Stimulated activated CD8-positive, alpha-beta memory T cell treated with anti-CD3 and anti-CD28 coated beads, Interleukin-2, amount 100 ng/mL, for 48 hours (primary cell): ENCODE data around the gene XRN2.
"Not testable (repeated sequence)": the region's sequence is repeated elsewhere in the genome, so short reads cannot be mapped to it uniquely, and the experiment has no call there.

Source experiments
- DNase-seq, 2 donors: peaks; one replicate each; pipeline ENCODE4 v3.0.0-alpha.2; 2020; ENCODE audit warnings: low read depth in 2 of 2

The XRN2 gene

DNA sequence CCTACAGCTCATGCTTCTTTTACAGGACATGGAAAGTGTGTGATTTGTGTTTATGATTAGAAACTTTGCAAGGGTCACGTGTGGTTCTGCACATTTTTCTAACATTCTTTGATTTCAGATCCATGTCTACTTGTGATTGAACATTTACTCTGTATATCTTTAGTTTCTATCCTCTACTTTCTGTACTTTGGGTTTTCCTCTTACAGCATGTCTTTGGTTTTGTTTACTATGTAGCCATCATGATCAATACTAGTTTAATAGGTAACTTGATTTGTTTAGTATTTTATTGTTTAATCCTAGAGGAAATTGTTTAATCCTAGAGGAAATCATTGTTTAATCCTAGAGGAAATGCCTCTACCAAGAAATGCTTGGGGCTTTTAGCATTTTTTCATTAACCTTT, 41.8 kb downstream of the XRN2 start:
- no peak for DNase-seq

DNA sequence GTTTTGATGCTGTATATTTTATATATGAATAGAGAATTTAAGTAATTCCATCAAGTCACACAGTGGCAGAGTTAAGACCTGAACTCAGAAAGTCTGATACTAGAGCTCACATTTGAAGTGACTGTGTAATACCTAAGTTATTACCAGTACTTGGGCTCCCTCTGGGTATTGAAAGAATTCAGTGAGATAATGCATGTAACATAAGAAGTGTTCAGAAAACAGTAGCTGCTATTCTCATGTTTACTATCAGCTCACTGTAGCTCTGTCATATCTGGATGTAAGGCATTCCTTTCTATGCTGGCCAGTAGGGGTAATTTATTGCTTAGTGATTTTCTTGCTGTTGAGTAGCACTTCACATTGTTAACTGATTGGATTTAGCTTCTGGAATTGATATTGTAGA, 49.6 kb downstream of the XRN2 start:
- DNase-seq: no peak

DNA sequence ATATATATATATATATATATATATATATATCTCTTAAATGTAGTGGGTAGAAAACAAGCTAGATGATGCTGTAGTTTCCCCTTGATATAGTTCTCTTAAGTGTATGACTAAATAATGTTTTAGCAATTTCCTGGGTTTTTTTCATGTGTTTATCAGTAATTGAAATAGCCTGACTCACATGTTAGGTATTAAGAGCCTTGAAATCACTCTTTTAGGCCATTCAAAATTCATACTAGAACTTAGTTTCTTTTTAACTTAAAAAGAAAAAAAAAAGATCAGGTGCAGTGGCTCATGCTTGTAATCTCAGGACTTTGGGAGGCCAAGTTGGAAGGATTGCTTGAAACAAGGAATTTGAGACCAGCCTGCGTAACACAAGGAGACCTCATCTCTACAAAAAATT, 50.1 kb downstream of the XRN2 start:
- no peak for DNase-seq

GRCh38 chr20:21355981-21356380, 52.9 kb downstream of the XRN2 start:
- DNase-seq: no peak

GRCh38 chr20:21356386-21356785, 53.3 kb downstream of the XRN2 start:
- no peak for DNase-seq

DNA sequence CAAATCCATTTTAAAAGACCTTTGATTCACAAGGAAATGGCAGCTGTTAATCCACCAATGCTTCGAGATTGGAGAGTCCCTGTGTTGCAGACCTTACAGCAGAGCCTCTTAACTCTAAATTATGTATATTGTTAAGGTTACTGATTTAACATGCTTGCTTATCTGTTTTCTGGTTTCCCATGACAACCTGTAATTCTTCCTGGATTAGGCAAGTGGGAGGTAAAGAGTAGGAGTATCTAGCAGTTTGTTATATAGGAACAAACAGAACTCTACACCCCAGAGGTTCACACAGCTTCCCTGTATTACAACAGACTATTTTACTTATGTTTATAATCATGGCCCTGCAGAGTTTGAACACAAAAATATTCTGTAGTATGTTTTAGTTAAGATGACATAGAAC, 54.7 kb downstream of the XRN2 start:
- no peak for DNase-seq

DNA sequence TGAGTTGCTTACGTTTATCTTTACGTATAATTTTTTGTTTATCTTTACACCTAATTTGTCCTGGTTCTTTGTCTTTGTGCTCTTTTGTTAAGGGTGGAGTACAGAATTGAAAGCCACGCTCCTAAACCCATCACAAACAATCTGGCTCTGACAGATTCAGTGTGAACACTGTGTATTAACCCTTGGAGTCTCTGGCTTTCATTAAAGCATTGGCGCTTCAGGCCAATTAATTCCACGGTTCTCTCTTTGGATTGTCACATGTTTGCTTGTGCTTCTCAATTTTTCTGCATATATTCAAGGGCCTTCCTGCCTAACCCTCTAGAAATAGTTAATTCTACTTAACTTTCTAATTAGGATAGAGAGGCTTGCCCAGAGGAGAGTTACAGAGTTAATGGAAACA, 55.6 kb downstream of the XRN2 start:
- no peak for DNase-seq

DNA sequence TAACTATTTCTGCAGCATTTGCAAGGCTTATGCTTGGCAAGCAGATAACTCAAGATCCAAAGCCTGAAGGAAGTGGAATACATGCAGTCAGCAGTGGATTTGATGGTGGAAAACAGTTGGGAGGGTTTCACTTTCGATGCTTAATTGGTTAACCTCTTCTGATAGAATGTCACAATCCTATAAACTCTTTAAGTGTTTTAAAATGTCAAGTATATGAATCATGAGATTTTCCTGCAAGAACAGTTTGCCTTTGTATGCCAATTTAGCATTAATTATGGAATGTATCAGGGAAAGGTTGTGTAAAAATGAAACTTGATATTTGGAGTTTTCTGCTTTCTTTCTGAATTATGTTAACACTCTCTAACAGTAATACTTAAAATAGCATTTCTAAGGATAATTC, 57.6 kb downstream of the XRN2 start:
- DNase-seq: no peak

- DNase-seq: no peak
Observed at GRCh38 chr20:21361266-21361665, 58.1 kb downstream of the XRN2 start.

- no peak for DNase-seq
Observed at GRCh38 chr20:21364413-21364812, 61.3 kb downstream of the XRN2 start.

GRCh38 chr20:21365771-21366170, 62.6 kb downstream of the XRN2 start:
- DNase-seq: no peak

DNA sequence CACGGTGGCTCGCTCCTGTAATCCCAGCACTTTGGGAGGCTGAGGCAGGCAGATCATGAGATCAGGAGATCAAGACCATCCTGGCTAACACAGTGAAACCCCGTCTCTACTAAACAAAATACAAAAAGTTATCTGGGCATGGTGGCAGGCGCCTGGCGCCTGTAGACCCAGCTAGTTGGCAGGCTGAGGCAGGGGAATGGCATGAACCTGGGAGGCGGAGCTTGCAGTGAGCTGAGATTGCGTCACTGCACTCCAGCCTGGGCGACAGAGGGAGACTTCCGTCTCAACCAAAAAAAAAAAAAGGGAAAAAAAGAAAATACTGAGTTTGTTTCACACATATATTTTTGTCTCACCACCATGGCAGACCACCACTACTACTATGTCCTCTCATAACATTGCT, 63.1 kb downstream of the XRN2 start:
- not testable (repeated sequence) for DNase-seq

- DNase-seq: no peak
Observed at GRCh38 chr20:21368791-21369190, 65.7 kb downstream of the XRN2 start.

DNA sequence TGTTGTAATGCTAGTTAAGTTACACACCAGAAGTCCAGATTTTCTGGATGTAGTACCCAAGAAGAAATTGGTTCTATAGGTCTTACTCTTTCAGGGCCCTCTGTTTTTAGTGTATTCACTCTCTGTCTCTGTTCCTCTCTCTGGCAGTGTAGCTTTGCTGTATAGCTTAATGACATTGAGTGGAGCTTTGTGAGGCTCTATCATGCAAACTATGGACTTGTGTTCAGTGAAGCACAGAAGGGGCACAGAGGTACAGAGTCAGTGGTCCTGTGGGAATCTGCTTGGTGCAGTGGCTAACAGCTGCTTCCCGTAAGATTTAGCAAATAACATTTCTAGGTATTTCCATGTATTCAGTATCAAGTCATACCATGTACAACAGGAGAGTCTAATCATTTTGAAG, 68.1 kb downstream of the XRN2 start:
- no peak for DNase-seq

DNA sequence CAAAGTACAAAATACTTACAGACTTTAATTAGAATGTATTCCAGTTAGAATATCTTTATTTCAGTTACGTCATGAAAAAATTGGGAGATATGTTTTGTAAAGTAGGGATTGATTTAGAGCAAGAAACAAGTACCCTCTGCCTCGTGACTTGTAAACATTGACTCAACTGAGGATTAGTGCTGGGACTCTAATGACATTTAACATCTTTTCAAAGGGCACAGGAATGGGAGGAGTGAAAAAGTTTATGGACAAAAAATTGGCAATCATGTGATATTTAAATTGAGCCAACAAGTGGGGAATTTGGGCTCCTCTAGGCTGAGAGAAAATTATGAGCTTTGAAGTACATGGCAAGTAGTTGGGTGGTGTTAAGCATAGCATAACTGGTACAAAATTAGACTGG, 68.9 kb downstream of the XRN2 start:
- no peak for DNase-seq

DNA sequence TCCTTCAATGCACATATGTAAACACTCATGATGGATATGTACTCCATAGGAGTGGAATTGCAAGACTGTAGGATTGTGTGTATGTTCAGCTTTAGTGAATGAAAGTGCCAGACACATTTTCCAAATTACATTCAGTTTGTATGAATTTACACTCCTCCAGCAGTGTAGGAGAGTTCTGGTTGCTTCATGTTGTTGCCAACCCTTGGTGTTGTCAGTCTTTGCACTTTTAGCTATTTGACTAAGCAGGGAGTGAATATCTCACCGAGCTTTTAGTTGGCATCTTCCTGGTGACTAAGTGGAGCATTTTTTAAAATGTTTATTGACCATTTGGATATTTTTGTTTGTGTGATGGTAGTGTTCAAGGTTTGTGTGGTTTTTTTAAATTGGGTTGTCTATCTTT, 70.3 kb downstream of the XRN2 start:
- DNase-seq: no peak

DNA sequence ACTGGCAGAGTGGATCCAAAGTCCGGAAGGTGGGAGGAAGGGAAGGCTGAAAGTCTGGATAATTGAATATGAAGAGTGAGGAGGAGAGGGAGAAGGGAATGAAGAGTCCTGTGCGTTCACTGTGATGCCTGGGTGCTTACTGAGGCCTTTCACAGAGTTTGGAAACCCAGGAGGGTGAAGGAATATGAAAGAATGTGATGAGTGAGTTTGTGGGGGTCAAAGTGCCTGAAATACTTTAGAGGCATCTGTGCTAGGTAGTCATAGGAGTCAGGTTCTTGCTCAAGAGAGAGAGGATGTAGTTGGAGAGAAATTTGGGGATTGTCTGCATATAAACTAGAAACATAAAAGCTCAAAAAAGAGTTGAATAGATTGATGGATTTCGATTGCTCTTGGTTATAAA, 73.5 kb downstream of the XRN2 start:
- no peak for DNase-seq

DNA sequence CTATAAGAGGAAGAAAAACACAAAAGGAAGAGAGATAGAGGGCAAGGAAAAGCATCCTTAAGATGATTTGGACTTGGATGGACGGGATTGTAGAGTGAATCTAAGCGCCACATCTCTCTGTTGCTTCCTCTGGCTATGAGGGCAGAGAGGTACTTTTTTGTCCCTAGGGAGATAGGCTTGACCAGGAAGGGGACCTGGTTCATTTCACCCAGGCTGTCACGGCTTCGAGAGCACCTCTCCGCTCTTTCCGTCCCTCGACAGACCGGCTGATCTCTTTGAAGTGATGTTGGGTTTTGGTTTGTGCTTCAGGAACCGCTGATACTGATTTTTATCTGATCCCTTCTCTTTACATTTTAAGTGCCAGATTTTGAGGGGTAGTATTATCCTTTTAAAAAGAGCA, 74.6 kb downstream of the XRN2 start:
- no peak for DNase-seq

- DNase-seq: no peak
Observed at GRCh38 chr20:21378259-21378658, 75.1 kb downstream of the XRN2 start.

DNA sequence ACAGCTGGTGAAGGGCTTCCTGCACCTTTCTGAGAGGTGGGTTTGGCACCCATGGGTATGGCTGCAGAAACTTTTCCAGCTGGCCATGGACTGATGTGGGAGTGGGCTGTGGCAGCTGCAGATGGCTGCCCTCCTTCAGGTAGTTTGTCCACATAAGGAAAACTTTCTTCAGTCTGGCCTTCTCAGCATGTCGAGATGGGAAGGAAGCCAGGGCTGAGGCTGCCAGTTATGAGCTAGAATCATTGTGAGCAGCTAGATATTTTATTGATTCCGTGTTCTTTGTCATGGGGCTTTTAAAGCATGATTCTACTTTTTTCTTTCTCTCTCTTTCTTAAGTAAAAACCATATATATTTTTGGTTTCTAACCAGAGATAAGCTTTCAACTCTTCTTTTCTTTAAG, 77.6 kb downstream of the XRN2 start:
- DNase-seq: no peak

GRCh38 chr20:21381619-21382018, 78.5 kb downstream of the XRN2 start:
- no peak for DNase-seq

GRCh38 chr20:21384308-21384892, 81.3 kb downstream of the XRN2 start:
- no peak for DNase-seq

GRCh38 chr20:21386111-21386510, 83.0 kb downstream of the XRN2 start:
- no peak for DNase-seq

DNA sequence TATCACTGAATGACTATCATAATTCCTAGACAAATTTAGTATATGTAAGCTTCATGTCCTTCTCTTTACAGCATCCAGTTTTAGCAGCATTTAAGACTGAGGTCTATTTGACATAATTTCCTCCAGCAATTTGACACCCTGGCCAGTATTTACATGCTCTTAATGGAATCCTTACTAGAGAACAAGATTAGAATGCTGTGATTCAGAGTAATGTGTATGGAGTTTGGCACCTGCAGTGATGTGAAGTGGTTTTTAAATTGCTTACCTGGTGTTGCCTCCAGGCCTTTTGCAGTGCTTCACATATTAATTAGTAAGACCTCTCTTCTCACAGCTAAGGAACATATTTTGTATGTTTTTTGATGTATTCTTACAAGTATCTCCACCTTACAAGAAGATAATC, 84.4 kb downstream of the XRN2 start:
- no peak for DNase-seq

DNA sequence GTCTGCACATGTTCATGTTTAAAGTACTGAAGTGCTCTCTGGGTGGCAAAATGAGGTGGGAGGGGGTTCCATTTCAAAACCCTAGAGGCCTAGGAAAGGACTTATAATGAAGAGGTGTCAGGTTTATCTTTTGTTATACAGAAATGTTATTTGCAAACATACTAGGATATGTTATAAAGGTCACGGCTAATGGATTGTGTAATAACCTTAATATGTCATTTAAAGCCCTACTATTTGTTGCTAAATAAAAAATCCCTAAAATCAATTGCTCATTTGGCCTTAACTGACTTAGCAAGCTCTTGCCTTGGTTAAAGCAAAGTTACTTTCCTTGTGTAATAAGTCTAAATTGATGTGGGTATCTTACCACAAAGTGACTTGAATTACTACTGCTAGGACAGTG, 85.4 kb downstream of the XRN2 start:
- no peak for DNase-seq
